C4-2B (cell line): ENCODE data around the gene PDE6H.

Experiments used
- ZFX ChIP-seq: fragments of 450-650 bp; IDR thresholded peaks from 2 replicates; pipeline ENCODE4 v1.6.1; 2017
- TF ChIP-seq, protein P1 (sequence below): fragments of 450-650 bp; conservative IDR thresholded peaks from 2 replicates; pipeline ENCODE4 v1.5.1; 2017; ENCODE audit warnings: mild to moderate bottlenecking

- TF ChIP-seq, protein P1, sequence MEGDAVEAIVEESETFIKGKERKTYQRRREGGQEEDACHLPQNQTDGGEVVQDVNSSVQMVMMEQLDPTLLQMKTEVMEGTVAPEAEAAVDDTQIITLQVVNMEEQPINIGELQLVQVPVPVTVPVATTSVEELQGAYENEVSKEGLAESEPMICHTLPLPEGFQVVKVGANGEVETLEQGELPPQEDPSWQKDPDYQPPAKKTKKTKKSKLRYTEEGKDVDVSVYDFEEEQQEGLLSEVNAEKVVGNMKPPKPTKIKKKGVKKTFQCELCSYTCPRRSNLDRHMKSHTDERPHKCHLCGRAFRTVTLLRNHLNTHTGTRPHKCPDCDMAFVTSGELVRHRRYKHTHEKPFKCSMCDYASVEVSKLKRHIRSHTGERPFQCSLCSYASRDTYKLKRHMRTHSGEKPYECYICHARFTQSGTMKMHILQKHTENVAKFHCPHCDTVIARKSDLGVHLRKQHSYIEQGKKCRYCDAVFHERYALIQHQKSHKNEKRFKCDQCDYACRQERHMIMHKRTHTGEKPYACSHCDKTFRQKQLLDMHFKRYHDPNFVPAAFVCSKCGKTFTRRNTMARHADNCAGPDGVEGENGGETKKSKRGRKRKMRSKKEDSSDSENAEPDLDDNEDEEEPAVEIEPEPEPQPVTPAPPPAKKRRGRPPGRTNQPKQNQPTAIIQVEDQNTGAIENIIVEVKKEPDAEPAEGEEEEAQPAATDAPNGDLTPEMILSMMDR, result no peak
- TF ChIP-seq ZFX, result no peak
Observed at GRCh38 chr12:14946162-14946561, 26.7 kb upstream of the PDE6H start.
